Right lobe of liver (tissue), 6 donors: ENCODE data around the gene PAQR8. TPM values are rescaled to one million over a fixed set of nuclear protein-coding genes. Genes with fewer than 3 reads are reported as not detected.
"Not testable (repeated sequence)": the region's sequence is repeated elsewhere in the genome, so short reads cannot be mapped to it uniquely, and the experiment has no call there.

Experiments
- ATAC-seq, 4 donors: fragments of 200-7000 bp; cut with Tn5 transposase; one replicate each; pipeline ENCODE4 v1.9.1; 2020; ENCODE audit warnings: mild to moderate bottlenecking in 4 of 4, moderate library complexity in 4 of 4
- DNase-seq, 3 donors: peaks; one replicate each; pipeline ENCODE4 v3.0.0-alpha.2; 2020
- H3K27ac ChIP-seq, 3 donors: fragments of 200-600 bp; one replicate each; pipeline ENCODE4 v1.8.0; 2022
- H3K27me3 ChIP-seq, 2 donors: fragments of 200-600 bp; one replicate each; pipeline ENCODE4 v1.8.0; 2022
- H3K36me3 ChIP-seq, 4 donors: fragments of 200-600 bp; sonication (generic) in 1 of 4; one replicate each; pipeline versions ENCODE4 v1.5.1 to v1.8.0; 2017 to 2022; ENCODE audit warnings: control low read depth in 1 of 4
- H3K4me1 ChIP-seq, 4 donors: fragments of 200-600 bp; sonication (generic) in 1 of 4; one replicate each; pipeline versions ENCODE4 v1.5.1 to v1.8.0; 2017 to 2022; ENCODE audit warnings: control low read depth in 1 of 4
- H3K4me3 ChIP-seq, 3 donors: fragments of 200-600 bp; one replicate each; pipeline ENCODE4 v1.8.0; 2022
- H3K9me3 ChIP-seq, 4 donors: fragments of 200-600 bp; sonication (generic) in 1 of 4; one replicate each; pipeline versions ENCODE4 v1.5.1 to v1.8.0; 2017 to 2022; ENCODE audit warnings: control low read depth in 1 of 4
- CTCF ChIP-seq, 4 donors: fragments of 200-600 bp in 3 of 4; fragments of 450-650 bp in 1 of 4; IDR thresholded peaks; one replicate each; pipeline versions ENCODE4 v1.5.1 to v1.8.0; 2016 to 2022; ENCODE audit warnings: antibody characterized with exemption in 4 of 4, mild to moderate bottlenecking in 2 of 4
- POLR2A ChIP-seq: fragments of 450-650 bp; IDR thresholded peaks from one replicate; pipeline ENCODE4 v1.6.1; 2017; ENCODE audit warnings: antibody characterized with exemption, mild to moderate bottlenecking
- WGBS: methylation state at CpG from one replicate; pipeline ENCODE4 v1.1.6; 2018; ENCODE audit warnings: low coverage, low lambda C conversion rate; ENCODE audit not compliant: insufficient coverage; ENCODE audit errors: missing lambda C conversion rate; 5-methylcytosine and 5-hydroxymethylcytosine counted together
- intact Hi-C, 2 donors: fragments of 100-400 bp; cut with DNase I; formaldehyde crosslinking; loops; one replicate each; pipeline versions ENCODE4 v1.11.2 to v1.14.1; 2022
- total RNA-seq, 6 experiments: library from RNA; depleted of rRNA in 2 of 6; stranded (reverse); fragments of >200 nt in 2 of 6; fragmentation: NEBNext Ultra II Directional in 3 of 6; extraction: Animal tissue kit (Norgen Biotek cat#: 25700) in 3 of 6; gene quantifications; one replicate each; pipeline versions ENCODE4 v1.1.0 to v1.2.4, GENCODE V29; 2016 to 2023
- donor health status: DM: no; HTN: yes; CAD: no.
- donor health status: DM: no; HTN: no; CAD: no.
- donor health status: DM: no; HTN: no; CAD: no.
- donor health status: DM: no; HTN: yes; CAD: no.
- donor health status: DM: no; HTN: yes; CAD: no.

Gene PAQR8
- total RNA-seq, 6 experiments from 2014 or later, result 0.29 to 1.5 (median 0.77) TPM

DNA sequence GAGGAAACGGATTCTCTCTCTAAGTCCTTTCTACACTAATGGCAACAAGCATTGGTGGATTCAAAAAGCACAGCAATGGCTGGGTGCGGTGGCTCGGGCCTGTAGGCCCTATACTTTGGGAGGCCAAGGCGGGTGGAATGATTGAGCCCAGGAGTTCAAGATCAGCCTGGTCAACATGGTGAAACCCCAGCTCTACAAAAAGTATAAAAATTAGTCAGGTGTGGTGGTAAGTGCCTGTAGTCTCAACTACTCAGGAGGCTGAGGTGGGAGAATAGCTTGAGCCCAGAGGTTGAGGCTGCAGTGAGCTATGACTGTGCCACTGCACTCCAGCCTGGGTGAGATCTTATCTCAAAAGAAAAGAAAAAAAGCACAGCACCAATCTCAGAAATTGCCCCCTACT lies 19.3 kb downstream of the PAQR8 start:
- Histone ChIP-seq H3K27me3 (no peaks in the 10 kb centered on the region), H3K36me3 (no peaks in the 10 kb centered on the region), H3K4me3 (no peak overlapping the region), H3K9me3 (no peaks in the 10 kb centered on the region), H3K4me1 (no peaks in the 10 kb centered on the region), H3K27ac (no peak overlapping the region)
- TF ChIP-seq POLR2A (no peak), CTCF (IDR thresholded peaks at IDR 0.05) (no peak)
- intact Hi-C loops, result no loop called here
- no peak for DNase-seq
- 78% methylated on average over 4 of the region's 4 CpGs for WGBS
- no peak for ATAC-seq

GRCh38 chr6:52384145-52384766 lies 22.3 kb downstream of the PAQR8 start:
- WGBS, result 90% methylated on average over 2 of the region's 2 CpGs
- H3K36me3 ChIP-seq, result no peaks in the 10 kb centered on the region
- intact Hi-C loops, result no loop called here

DNA sequence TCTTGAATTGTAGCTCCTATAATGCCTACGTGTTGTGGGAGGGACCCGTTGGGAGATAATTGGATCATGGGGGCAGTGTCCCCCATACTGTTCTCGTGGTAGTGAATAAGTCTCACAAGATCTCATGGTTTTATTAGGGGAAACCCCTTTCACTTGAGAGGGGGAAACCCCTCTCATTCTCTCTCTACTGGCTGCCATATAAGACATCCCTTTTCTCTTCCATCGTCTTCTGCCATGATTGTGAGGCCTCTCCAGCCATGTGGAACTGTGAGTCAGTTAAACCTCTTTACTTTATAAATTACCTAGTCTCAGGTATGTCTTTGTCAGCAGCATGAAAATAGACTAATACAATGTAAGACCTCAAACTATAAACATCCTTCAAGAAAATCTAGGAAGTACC lies 23.1 kb downstream of the PAQR8 start:
- TF ChIP-seq CTCF (IDR thresholded peaks at IDR 0.05) (no peak), POLR2A (no peak)
- H3K9me3 ChIP-seq, result no peaks in the 10 kb centered on the region
- intact Hi-C loops, result no loop called here

More at GRCh38 chr6:52384145-52384766, 22.3 kb downstream of the PAQR8 start:
- peaks cover 0 to 9% (median 3%) of the 10 kb centered on the region in 4 donors for H3K4me1 ChIP-seq
- H3K9me3 ChIP-seq, result no peaks in the 10 kb centered on the region
- H3K4me3 ChIP-seq, result no peak overlapping the region
- no peaks in the 10 kb centered on the region for H3K27me3 ChIP-seq
- no peak for ATAC-seq
- no peak for DNase-seq
- H3K27ac ChIP-seq, result no peak overlapping the region
- no peak for TF ChIP-seq CTCF (IDR thresholded peaks at IDR 0.05)
- no peak for TF ChIP-seq POLR2A

GRCh38 chr6:52388119-52388518 lies 26.2 kb downstream of the PAQR8 start:
- peaks cover 0 to 16% (median 7%) of the 10 kb centered on the region in 4 donors for H3K4me1 ChIP-seq
- intact Hi-C loops, ATAC-seq, H3K36me3 ChIP-seq, H3K4me3 ChIP-seq, H3K27ac ChIP-seq, H3K27me3 ChIP-seq, H3K9me3 ChIP-seq, DNase-seq: not testable (repeated sequence)
- WGBS, result 93% methylated on average over 4 of the region's 4 CpGs

More for the DNA sequence above, 23.1 kb downstream of the PAQR8 start:
- Histone ChIP-seq H3K27me3 (no peaks in the 10 kb centered on the region), H3K36me3 (no peaks in the 10 kb centered on the region), H3K27ac (no peak overlapping the region), H3K4me3 (no peak overlapping the region), H3K4me1 (peaks cover 0 to 13% (median 5%) of the 10 kb centered on the region in 4 donors)
- whole genome bisulfite sequencing, result 80% methylated on average over 4 of the region's 4 CpGs
- DNase-seq (no peak), ATAC-seq (no peak)

- peaks cover 0 to 16% (median 7%) of the 10 kb centered on the region in 4 donors for H3K4me1 ChIP-seq
- 73% methylated on average over 4 of the region's 4 CpGs for WGBS
- H3K4me3 ChIP-seq, result no peak overlapping the region
- no peaks in the 10 kb centered on the region for H3K36me3 ChIP-seq
- intact Hi-C loops, result no loop called here
- no peaks in the 10 kb centered on the region for H3K9me3 ChIP-seq
- TF ChIP-seq POLR2A (no peak), CTCF (IDR thresholded peaks at IDR 0.05) (no peak)
- no peak for ATAC-seq
- no peaks in the 10 kb centered on the region for H3K27me3 ChIP-seq
- DNase-seq, result no peak
- H3K27ac ChIP-seq, result peak overlapping the region in 2 of 3 donors; percentile 72 to 73
Measured at GRCh38 chr6:52388790-52389189, 26.8 kb downstream of the PAQR8 start.
